Gastrocnemius medialis (tissue), 4 donors: ENCODE data around the gene FAM185A.

Experiments used
- POLR2A ChIP-seq, 2 donors: fragments of 450-650 bp; IDR thresholded peaks; one replicate each; pipeline ENCODE4 v1.6.1; 2017; ENCODE audit warnings: antibody characterized with exemption in 2 of 2, mild to moderate bottlenecking in 2 of 2, moderate library complexity in 2 of 2
- TF ChIP-seq, protein P1 (sequence below), 5 experiments: fragments of 450-650 bp in 3 of 5; fragments of 200-600 bp in 2 of 5; sonication (generic) in 2 of 5; IDR thresholded peaks in 4 of 5; conservative IDR thresholded peaks in 1 of 5; 1 replicate in 4 of 5; 2 replicates in 1 of 5; pipeline ENCODE4 v1.5.1; 2016 to 2019; ENCODE audit warnings: antibody characterized with exemption in 5 of 5, mild to moderate bottlenecking in 3 of 5, moderate library complexity in 3 of 5

DNA sequence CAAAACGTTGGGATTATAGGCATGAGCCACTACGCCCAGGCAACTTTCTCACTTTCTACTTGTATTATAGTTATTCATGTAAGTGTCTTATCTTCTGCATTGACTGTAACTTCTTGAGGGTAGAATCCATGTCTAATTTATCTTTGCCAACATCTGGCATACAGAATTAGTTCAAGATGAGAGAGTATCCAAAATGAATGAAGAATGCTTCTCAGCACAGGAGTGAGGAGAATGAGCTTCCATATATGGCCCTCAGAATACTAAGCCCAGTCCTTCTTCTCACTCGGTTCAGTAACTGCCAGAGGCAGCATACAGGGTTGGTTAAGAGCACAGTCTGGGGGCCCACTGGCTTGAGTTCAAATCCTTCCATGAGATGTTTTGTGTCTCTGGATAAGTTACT lies 89.0 kb downstream of the FAM185A start:
- TF ChIP-seq, protein P1, sequence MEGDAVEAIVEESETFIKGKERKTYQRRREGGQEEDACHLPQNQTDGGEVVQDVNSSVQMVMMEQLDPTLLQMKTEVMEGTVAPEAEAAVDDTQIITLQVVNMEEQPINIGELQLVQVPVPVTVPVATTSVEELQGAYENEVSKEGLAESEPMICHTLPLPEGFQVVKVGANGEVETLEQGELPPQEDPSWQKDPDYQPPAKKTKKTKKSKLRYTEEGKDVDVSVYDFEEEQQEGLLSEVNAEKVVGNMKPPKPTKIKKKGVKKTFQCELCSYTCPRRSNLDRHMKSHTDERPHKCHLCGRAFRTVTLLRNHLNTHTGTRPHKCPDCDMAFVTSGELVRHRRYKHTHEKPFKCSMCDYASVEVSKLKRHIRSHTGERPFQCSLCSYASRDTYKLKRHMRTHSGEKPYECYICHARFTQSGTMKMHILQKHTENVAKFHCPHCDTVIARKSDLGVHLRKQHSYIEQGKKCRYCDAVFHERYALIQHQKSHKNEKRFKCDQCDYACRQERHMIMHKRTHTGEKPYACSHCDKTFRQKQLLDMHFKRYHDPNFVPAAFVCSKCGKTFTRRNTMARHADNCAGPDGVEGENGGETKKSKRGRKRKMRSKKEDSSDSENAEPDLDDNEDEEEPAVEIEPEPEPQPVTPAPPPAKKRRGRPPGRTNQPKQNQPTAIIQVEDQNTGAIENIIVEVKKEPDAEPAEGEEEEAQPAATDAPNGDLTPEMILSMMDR (IDR thresholded peaks at IDR 0.05 in 4 of 5, conservative IDR thresholded peaks at IDR 0.05 in 1 of 5), result no peak
- TF ChIP-seq POLR2A (IDR thresholded peaks at IDR 0.05), result no peak
